Panc1 (cell line): ENCODE data around the gene SLC6A12. TPM values are rescaled to one million over a fixed set of nuclear protein-coding genes. Genes with fewer than 3 reads are reported as not detected.

ENCODE experiments used
- ATAC-seq: fragments of 200-7000 bp; cut with Tn5 transposase; 2 replicates; pipeline ENCODE4 v1.9.1; 2020; ENCODE audit warnings: mild to moderate bottlenecking, moderate library complexity
- BruUV-seq: library from RNA; stranded (reverse); fragments of 400-500 nt; replicated peaks from 2 replicates; lab custom pipeline; 2021; lab: Mats Ljungman, UMichigan
- CTCF ChIA-PET: fragments of 300-600 bp; sonication (Branson Sonifier 250); formaldehyde crosslinking; loops from one replicate; lab custom pipeline; 2022; ENCODE audit warnings: antibody characterized with exemption; lab: Charles Lee
- POLR2A ChIA-PET: fragments of 300-600 bp; sonication (Branson Sonifier 250); formaldehyde crosslinking; loops from one replicate; lab custom pipeline; 2022; ENCODE audit warnings: antibody characterized with exemption; lab: Charles Lee
- DNase-seq: peaks from one replicate; pipeline ENCODE4 v3.0.0-alpha.2; 2010; ENCODE audit warnings: low read depth, low spot score
- H3K27ac ChIP-seq: 2 replicates; pipeline ENCODE4 v1.5.1; 2011; ENCODE audit warnings: mild to moderate bottlenecking, low read length, inconsistent platforms
- H3K27me3 ChIP-seq: fragments of 200-500 bp; sonication (Bioruptor generic); 2 replicates; pipeline ENCODE4 v1.6.0; 2014; ENCODE audit warnings: low read length, inconsistent platforms; ENCODE audit not compliant: control insufficient read depth, insufficient read depth
- H3K36me3 ChIP-seq: fragments of 200-500 bp; sonication (Bioruptor generic); 2 replicates; pipeline ENCODE4 v1.5.1; 2014; ENCODE audit warnings: inconsistent platforms, mild to moderate bottlenecking, low read length, moderate library complexity; ENCODE audit not compliant: control insufficient read depth, insufficient read depth
- H3K4me1 ChIP-seq: 2 replicates; pipeline ENCODE4 v1.5.1; 2011; ENCODE audit warnings: inconsistent platforms, mild to moderate bottlenecking, low read length, moderate library complexity; ENCODE audit not compliant: control insufficient read depth, insufficient read depth
- H3K4me3 ChIP-seq, 2 experiments: 2 replicates each; pipeline ENCODE4 v1.5.1; 2011 to 2012; ENCODE audit warnings: low read depth in 2 of 2, low read length in 2 of 2, mild to moderate bottlenecking in 2 of 2, inconsistent platforms in 1 of 2, moderate library complexity in 1 of 2
- H3K9me3 ChIP-seq: fragments of 200-500 bp; sonication (Bioruptor generic); 2 replicates; pipeline ENCODE4 v1.5.1; 2014; ENCODE audit warnings: low read depth, mild to moderate bottlenecking, inconsistent platforms, low read length, moderate library complexity; ENCODE audit not compliant: control insufficient read depth, insufficient read depth
- POLR2AphosphoS5 ChIP-seq: IDR thresholded peaks from 2 replicates; pipeline ENCODE4 v1.6.1; 2012; ENCODE audit warnings: mild to moderate bottlenecking, low read depth, low read length, moderate library complexity
- SIN3A ChIP-seq: IDR thresholded peaks from 2 replicates; pipeline ENCODE4 v1.6.1; 2012; ENCODE audit warnings: low read depth, mild to moderate bottlenecking, low read length, moderate library complexity, borderline replicate concordance; ENCODE audit not compliant: insufficient read depth
- TCF7L2 ChIP-seq: IDR thresholded peaks from 2 replicates; pipeline ENCODE4 v1.6.1; 2011; ENCODE audit warnings: mild to moderate bottlenecking, low read depth, low read length, inconsistent platforms
- in situ Hi-C: cut with HindIII; loops from 2 replicates; pipeline ENCODE4 v1.10.0; 2016; ENCODE audit warnings: low sequenced_read_pairs, low pct_unique_long_range_greater_than_20kb
- intact Hi-C: fragments of 100-400 bp; cut with micrococcal nuclease; formaldehyde crosslinking; loops from one replicate; pipeline ENCODE4 v1.10.0; 2022; ENCODE audit not compliant: unreplicated experiment
- total RNA-seq: library from RNA; stranded (reverse); gene quantifications from one replicate; pipeline ENCODE4 v1.2.1, GENCODE V29; 2021; ENCODE audit not compliant: unreplicated experiment
- TF ChIP-seq, protein P1 (sequence below), 2 experiments: IDR thresholded peaks; 2 replicates each; pipeline ENCODE4 v1.6.1; 2011 to 2012; ENCODE audit warnings: low read depth in 2 of 2, control low read depth in 1 of 2, low read length in 1 of 2, mild to moderate bottlenecking in 1 of 2, moderate library complexity in 1 of 2; ENCODE audit not compliant: insufficient read depth in 1 of 2
- TF ChIP-seq, protein P2 (sequence below): fragments of 450-650 bp; IDR thresholded peaks from 2 replicates; pipeline ENCODE4 v1.5.1; 2017; ENCODE audit warnings: mild to moderate bottlenecking

The SLC6A12 gene
- total RNA-seq, 1 experiment from 2014 or later: 1.0 TPM

DNA sequence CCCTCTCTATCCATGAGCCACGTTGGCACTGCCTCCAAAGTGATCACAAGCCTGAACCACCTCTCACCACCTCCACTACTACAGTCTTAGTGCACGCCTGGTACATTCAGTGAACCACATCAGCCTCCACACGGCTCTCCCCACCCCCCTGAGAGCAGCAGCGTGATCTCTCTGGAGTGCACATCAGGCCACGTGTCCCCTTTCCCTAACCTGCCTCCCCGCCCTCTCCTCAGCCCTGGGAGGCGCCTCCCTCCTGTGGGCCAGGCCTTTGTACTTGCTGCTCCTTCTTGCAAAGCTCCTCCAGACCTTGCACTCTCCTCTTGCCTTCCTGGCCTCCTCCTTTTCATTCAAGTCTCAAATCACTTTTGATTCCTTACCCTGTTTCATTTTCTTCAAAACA lies 49.8 kb downstream of the SLC6A12 start:
- H3K9me3 ChIP-seq: no peaks in the 10 kb centered on the region
- H3K27ac ChIP-seq: no peak overlapping the region
- no peak overlapping the region for H3K4me3 ChIP-seq
- CTCF ChIA-PET: no interaction called here
- in situ Hi-C loops (no loop called here), intact Hi-C loops (no loop called here)
- no peak for DNase-seq
- no peak for ATAC-seq
- no peaks in the 10 kb centered on the region for H3K27me3 ChIP-seq
- H3K4me1 ChIP-seq: no peaks in the 10 kb centered on the region
- no TSS peak for BruUV-seq
- H3K36me3 ChIP-seq: no peaks in the 10 kb centered on the region
- TF ChIP-seq TCF7L2: no peak
- no peak for TF ChIP-seq POLR2AphosphoS5
- TF ChIP-seq SIN3A: no peak
- TF ChIP-seq, protein P1, sequence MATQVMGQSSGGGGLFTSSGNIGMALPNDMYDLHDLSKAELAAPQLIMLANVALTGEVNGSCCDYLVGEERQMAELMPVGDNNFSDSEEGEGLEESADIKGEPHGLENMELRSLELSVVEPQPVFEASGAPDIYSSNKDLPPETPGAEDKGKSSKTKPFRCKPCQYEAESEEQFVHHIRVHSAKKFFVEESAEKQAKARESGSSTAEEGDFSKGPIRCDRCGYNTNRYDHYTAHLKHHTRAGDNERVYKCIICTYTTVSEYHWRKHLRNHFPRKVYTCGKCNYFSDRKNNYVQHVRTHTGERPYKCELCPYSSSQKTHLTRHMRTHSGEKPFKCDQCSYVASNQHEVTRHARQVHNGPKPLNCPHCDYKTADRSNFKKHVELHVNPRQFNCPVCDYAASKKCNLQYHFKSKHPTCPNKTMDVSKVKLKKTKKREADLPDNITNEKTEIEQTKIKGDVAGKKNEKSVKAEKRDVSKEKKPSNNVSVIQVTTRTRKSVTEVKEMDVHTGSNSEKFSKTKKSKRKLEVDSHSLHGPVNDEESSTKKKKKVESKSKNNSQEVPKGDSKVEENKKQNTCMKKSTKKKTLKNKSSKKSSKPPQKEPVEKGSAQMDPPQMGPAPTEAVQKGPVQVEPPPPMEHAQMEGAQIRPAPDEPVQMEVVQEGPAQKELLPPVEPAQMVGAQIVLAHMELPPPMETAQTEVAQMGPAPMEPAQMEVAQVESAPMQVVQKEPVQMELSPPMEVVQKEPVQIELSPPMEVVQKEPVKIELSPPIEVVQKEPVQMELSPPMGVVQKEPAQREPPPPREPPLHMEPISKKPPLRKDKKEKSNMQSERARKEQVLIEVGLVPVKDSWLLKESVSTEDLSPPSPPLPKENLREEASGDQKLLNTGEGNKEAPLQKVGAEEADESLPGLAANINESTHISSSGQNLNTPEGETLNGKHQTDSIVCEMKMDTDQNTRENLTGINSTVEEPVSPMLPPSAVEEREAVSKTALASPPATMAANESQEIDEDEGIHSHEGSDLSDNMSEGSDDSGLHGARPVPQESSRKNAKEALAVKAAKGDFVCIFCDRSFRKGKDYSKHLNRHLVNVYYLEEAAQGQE (IDR thresholded peaks at IDR 0.05; ENCODE audit: insufficient read depth in 1 of 2, low read depth in 2 of 2, low read length in 1 of 2): no peak
- TF ChIP-seq, protein P2, sequence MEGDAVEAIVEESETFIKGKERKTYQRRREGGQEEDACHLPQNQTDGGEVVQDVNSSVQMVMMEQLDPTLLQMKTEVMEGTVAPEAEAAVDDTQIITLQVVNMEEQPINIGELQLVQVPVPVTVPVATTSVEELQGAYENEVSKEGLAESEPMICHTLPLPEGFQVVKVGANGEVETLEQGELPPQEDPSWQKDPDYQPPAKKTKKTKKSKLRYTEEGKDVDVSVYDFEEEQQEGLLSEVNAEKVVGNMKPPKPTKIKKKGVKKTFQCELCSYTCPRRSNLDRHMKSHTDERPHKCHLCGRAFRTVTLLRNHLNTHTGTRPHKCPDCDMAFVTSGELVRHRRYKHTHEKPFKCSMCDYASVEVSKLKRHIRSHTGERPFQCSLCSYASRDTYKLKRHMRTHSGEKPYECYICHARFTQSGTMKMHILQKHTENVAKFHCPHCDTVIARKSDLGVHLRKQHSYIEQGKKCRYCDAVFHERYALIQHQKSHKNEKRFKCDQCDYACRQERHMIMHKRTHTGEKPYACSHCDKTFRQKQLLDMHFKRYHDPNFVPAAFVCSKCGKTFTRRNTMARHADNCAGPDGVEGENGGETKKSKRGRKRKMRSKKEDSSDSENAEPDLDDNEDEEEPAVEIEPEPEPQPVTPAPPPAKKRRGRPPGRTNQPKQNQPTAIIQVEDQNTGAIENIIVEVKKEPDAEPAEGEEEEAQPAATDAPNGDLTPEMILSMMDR: no peak
- POLR2A ChIA-PET: no interaction called here

DNA sequence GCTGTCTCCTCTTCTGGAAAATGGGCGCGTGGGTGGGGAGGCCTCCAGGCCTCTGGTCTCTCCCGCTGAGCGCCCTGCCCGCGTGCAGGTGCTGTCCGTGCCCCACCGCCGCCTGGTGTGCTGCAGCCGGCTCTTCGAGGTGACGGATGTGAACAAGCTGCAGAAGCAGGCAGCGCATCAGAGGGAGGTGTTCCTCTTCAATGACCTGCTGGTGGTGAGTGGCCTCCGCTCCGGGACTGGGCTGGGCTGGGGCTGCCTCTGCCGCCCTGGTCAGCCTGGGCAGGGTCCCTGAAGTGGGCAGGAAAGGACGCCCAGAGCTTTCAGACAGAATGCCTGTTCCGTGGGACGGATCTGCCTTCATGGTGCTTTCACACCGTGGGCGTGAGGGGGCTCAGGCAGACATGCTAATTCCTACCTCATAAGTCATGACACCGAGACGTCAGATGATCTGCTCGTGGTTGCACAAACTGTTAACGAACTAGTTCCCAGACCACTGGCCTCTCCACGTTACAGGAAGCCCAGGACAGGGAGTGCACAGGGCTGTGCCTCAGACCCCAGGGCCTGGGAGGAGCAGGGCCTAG lies 50.5 kb downstream of the SLC6A12 start:
- CTCF ChIA-PET: no interaction called here
- H3K36me3 ChIP-seq: no peaks in the 10 kb centered on the region
- no peaks in the 10 kb centered on the region for H3K27me3 ChIP-seq
- no peaks in the 10 kb centered on the region for H3K4me1 ChIP-seq
- no peak overlapping the region for H3K27ac ChIP-seq
- ATAC-seq (no peak), DNase-seq (no peak)
- no peaks in the 10 kb centered on the region for H3K9me3 ChIP-seq
- intact Hi-C loops (no loop called here), in situ Hi-C loops (no loop called here)
- TF ChIP-seq SIN3A (no peak), TCF7L2 (no peak), POLR2AphosphoS5 (no peak)
- TF ChIP-seq, protein P2: no peak
- TF ChIP-seq, protein P1 (IDR thresholded peaks at IDR 0.05; ENCODE audit: insufficient read depth in 1 of 2, low read depth in 2 of 2, low read length in 1 of 2): no peak
- POLR2A ChIA-PET: no interaction called here
- no TSS peak for BruUV-seq
- H3K4me3 ChIP-seq: no peak overlapping the region
